Renal cortical epithelial cell (primary cell): ENCODE data around the gene BRF1. TPM values are rescaled to one million over a fixed set of nuclear protein-coding genes. Genes with fewer than 3 reads are reported as not detected.

ENCODE experiments used
- DNase-seq: peaks from one replicate; pipeline ENCODE4 v3.0.0-alpha.2; 2011; ENCODE audit warnings: low read depth
- total RNA-seq: library from RNA; depleted of rRNA; stranded (reverse); fragments of >200 nt; gene quantifications from 2 replicates; pipeline ENCODE4 v1.2.3, GENCODE V29; 2014

BRF1 gene
- total RNA-seq, 1 donor from 2014 or later = 47.9 TPM

- DNase-seq = no peak
Observed at GRCh38 chr14:105196265-105196960, 104.4 kb downstream of the BRF1 start.

GRCh38 chr14:105195522-105196264 lies 105.1 kb downstream of the BRF1 start:
- no peak for DNase-seq

- DNase-seq = no peak
Observed at GRCh38 chr14:105195051-105195450, 105.8 kb downstream of the BRF1 start.

GRCh38 chr14:105193916-105194782 lies 106.7 kb downstream of the BRF1 start:
- DNase-seq = peak; percentile 24

- no peak for DNase-seq
Observed at GRCh38 chr14:105192866-105193731, 107.7 kb downstream of the BRF1 start.

- DNase-seq = no peak
Observed at GRCh38 chr14:105187935-105188524, 112.8 kb downstream of the BRF1 start.

- no peak for DNase-seq
Observed at GRCh38 chr14:105187116-105187515, 113.7 kb downstream of the BRF1 start.

- no peak for DNase-seq
Observed at GRCh38 chr14:105185973-105186372, 114.8 kb downstream of the BRF1 start.

- DNase-seq = no peak
Observed at GRCh38 chr14:105185001-105185400, 115.8 kb downstream of the BRF1 start.

GRCh38 chr14:105184461-105184860 lies 116.3 kb downstream of the BRF1 start:
- no peak for DNase-seq

- no peak for DNase-seq
Observed at GRCh38 chr14:105182296-105183020, 118.3 kb downstream of the BRF1 start.

- no peak for DNase-seq
Observed at GRCh38 chr14:105181549-105182295, 119.1 kb downstream of the BRF1 start.

GRCh38 chr14:105180592-105181548 lies 119.9 kb downstream of the BRF1 start, which contains the start of gene NUDT14:
TSS of gene NUDT14 (minus strand) at chr14:105181312. CDS start at chr14:105181209, 103 bp downstream.
- DNase-seq = no peak

- DNase-seq = no peak
Observed at GRCh38 chr14:105179191-105179590, 121.6 kb downstream of the BRF1 start.

GRCh38 chr14:105178868-105179140 lies 122.0 kb downstream of the BRF1 start:
- no peak for DNase-seq

GRCh38 chr14:105178069-105178867 lies 122.5 kb downstream of the BRF1 start:
- DNase-seq = no peak

- no peak for DNase-seq
Observed at GRCh38 chr14:105177082-105177481, 123.7 kb downstream of the BRF1 start.

GRCh38 chr14:105176513-105176912 lies 124.3 kb downstream of the BRF1 start:
- no peak for DNase-seq
